Measurements from ENCODE around the gene RIMBP3B.
"Not testable (repeated sequence)": the region's sequence is repeated elsewhere in the genome, so short reads cannot be mapped to it uniquely, and the experiment has no call there.

DNA sequence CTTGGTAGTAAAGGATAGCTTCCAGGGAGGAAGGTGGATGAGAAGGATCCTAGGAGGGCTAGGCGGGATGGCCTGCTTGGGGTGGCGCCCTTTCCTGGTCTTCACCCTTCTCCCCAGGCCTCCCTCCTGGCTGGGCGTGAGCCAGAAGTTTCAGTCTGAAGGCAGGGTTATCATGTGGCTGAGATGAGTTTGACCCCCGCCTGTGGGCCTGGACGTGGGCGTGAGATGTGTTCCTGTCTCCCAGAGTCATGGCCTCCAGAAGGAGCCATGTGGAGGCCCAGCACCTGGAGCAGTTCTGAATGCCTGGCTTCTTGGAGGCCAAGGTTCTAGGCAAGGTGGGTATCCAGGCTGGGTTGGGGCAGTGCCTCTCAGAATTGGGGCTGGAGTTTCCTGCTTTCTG is 54.5 kb downstream of the RIMBP3B start:
- TF ChIP-seq, protein P1, sequence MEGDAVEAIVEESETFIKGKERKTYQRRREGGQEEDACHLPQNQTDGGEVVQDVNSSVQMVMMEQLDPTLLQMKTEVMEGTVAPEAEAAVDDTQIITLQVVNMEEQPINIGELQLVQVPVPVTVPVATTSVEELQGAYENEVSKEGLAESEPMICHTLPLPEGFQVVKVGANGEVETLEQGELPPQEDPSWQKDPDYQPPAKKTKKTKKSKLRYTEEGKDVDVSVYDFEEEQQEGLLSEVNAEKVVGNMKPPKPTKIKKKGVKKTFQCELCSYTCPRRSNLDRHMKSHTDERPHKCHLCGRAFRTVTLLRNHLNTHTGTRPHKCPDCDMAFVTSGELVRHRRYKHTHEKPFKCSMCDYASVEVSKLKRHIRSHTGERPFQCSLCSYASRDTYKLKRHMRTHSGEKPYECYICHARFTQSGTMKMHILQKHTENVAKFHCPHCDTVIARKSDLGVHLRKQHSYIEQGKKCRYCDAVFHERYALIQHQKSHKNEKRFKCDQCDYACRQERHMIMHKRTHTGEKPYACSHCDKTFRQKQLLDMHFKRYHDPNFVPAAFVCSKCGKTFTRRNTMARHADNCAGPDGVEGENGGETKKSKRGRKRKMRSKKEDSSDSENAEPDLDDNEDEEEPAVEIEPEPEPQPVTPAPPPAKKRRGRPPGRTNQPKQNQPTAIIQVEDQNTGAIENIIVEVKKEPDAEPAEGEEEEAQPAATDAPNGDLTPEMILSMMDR (IDR thresholded peaks at IDR 0.05) = not testable (repeated sequence)
- TF ChIP-seq POLR2A (IDR thresholded peaks at IDR 0.05) = not testable (repeated sequence)
